ENCODE results near the gene AKAP10. TPM values are rescaled to one million over a fixed set of nuclear protein-coding genes. Genes with fewer than 3 reads are reported as not detected.

The AKAP10 gene
- total and polyA plus RNA-seq, 2 donors (not counting 3 experiments of a cell fraction or from before 2014, with no cell fraction given), result 10.0 to 27.1 TPM

- FAIRE-seq (no peak), DNase-seq (ENCODE audit: low read depth, low spot score) (no peak)
- H2AFZ ChIP-seq (ENCODE audit: low read depth, low read length), result no peak overlapping the region
- intact Hi-C loops (cut with micrococcal nuclease) (no loop called here), dilution Hi-C loops (cut with MboI; ENCODE audit: extremely low pct_ligation_motif_present, low sequenced_read_pairs) (no loop called here)
- no peaks in the 10 kb centered on the region for H4K20me1 ChIP-seq (replicated peaks; ENCODE audit: control insufficient read depth, extremely low read depth, insufficient read depth, low read length)
- H3K27me3 ChIP-seq (ENCODE audit: control insufficient read depth in 2 of 2, insufficient read depth in 2 of 2, low read length in 2 of 2), result peaks cover 0 to 2% of the 10 kb centered on the region in 2 experiments
- H3K9ac ChIP-seq (replicated peaks; ENCODE audit: extremely low read depth, insufficient read depth, low read length), result no peak overlapping the region
- H3K9me3 ChIP-seq (replicated peaks; ENCODE audit: control insufficient read depth, insufficient read depth, low read length), result no peaks in the 10 kb centered on the region
- no peaks in the 10 kb centered on the region for H3K36me3 ChIP-seq (ENCODE audit: control insufficient read depth in 2 of 2, extremely low read depth in 1 of 2, insufficient read depth in 2 of 2, low read length in 2 of 2)
- no peak overlapping the region for H3K27ac ChIP-seq (ENCODE audit: insufficient read depth, low read depth, low read length)
- TF ChIP-seq EZH2 (IDR thresholded peaks at IDR 0.05; ENCODE audit: borderline replicate concordance, low read depth, low read length, severe bottlenecking) (no peak), CTCF (IDR thresholded peaks at IDR 0.05; ENCODE audit: extremely low read depth in 1 of 2, insufficient read depth in 1 of 2, low read depth in 1 of 2, low read length in 2 of 2) (no peak), MYC (IDR thresholded peaks at IDR 0.05; ENCODE audit: low read depth, low read length) (no peak), POLR2AphosphoS5 (IDR thresholded peaks at IDR 0.05; ENCODE audit: insufficient read depth, low read depth, low read length) (no peak), POLR2A (IDR thresholded peaks at IDR 0.05; ENCODE audit: low read depth, low read length) (no peak), GATA2 (IDR thresholded peaks at IDR 0.05; ENCODE audit: insufficient read depth, insufficient read length, low read depth, low read length) (no peak), MAX (IDR thresholded peaks at IDR 0.05; ENCODE audit: insufficient read depth, insufficient read length) (no peak), FOS (IDR thresholded peaks at IDR 0.05; ENCODE audit: borderline replicate concordance, insufficient read depth, low read length) (no peak), JUN (IDR thresholded peaks at IDR 0.05; ENCODE audit: borderline replicate concordance, insufficient read depth, insufficient read length, low read depth) (no peak)
- H3K9me1 ChIP-seq (replicated peaks; ENCODE audit: control insufficient read depth, extremely low read depth, insufficient read depth, low read length), result no peaks in the 10 kb centered on the region
- no TSS peak for BruUV-seq (replicated peaks)
- H3K79me2 ChIP-seq (ENCODE audit: control insufficient read depth, insufficient read depth, low read length), result no peaks in the 10 kb centered on the region
- ChIA-PET CTCF (no interaction called here), POLR2A (interaction anchor here (0.6 kb wide), 1 partner anchor 277 kb away, joined by 3 read pairs; no protein-coding TSS in a partner anchor)
- no peak overlapping the region for H3K4me2 ChIP-seq (ENCODE audit: insufficient read depth, low read length)
- no peaks in the 10 kb centered on the region for H3K4me1 ChIP-seq (ENCODE audit: control insufficient read depth, extremely low read depth, insufficient read depth, low read length)
- no peak overlapping the region for H3K4me3 ChIP-seq (replicated peaks in 1 of 3; ENCODE audit: insufficient read depth in 1 of 3, low read depth in 1 of 3, low read length in 3 of 3)
Observed at GRCh38 chr17:20026960-20027359, 49.3 kb upstream of the AKAP10 start.
